Lung (tissue), 12 donors: ENCODE results near the gene MTSS2. TPM values are rescaled to one million over a fixed set of nuclear protein-coding genes. Genes with fewer than 3 reads are reported as not detected.

ENCODE experiments used
- ATAC-seq: fragments of 200-7000 bp; cut with Tn5 transposase; one replicate; pipeline ENCODE4 v1.9.1; 2020; ENCODE audit warnings: moderate number of reproducible peaks; ENCODE audit not compliant: insufficient read depth, low FRiP score
- DNase-seq, 3 donors: peaks; one replicate each; pipeline ENCODE4 v3.0.0-alpha.2; 2013 to 2017
- H3K27ac ChIP-seq, 2 donors: one replicate each; pipeline ENCODE4 v1.5.1; 2013; ENCODE audit warnings: mild to moderate bottlenecking in 2 of 2, moderate library complexity in 2 of 2, control low read depth in 1 of 2, inconsistent platforms in 1 of 2, low read depth in 1 of 2, low read length in 1 of 2
- H3K27me3 ChIP-seq, 3 donors: one replicate each; pipeline ENCODE4 v1.5.1; 2013; ENCODE audit warnings: low read length in 2 of 3; ENCODE audit not compliant: control insufficient read depth in 3 of 3, insufficient read depth in 3 of 3
- H3K36me3 ChIP-seq, 4 donors: one replicate each; pipeline ENCODE4 v1.5.1; 2013; ENCODE audit warnings: low read length in 4 of 4, mild to moderate bottlenecking in 1 of 4, moderate library complexity in 1 of 4; ENCODE audit not compliant: control insufficient read depth in 4 of 4, insufficient read depth in 4 of 4
- H3K4me1 ChIP-seq, 5 donors: one replicate each; pipeline ENCODE4 v1.5.1; 2013; ENCODE audit warnings: low read length in 5 of 5, mild to moderate bottlenecking in 2 of 5, moderate library complexity in 1 of 5; ENCODE audit not compliant: control insufficient read depth in 5 of 5, insufficient read depth in 5 of 5
- H3K4me3 ChIP-seq: one replicate; pipeline ENCODE4 v1.5.1; 2013; ENCODE audit warnings: mild to moderate bottlenecking, control low read depth, moderate library complexity
- H3K9ac ChIP-seq, 2 donors: one replicate each; pipeline ENCODE4 v1.5.1; 2013; ENCODE audit warnings: low read length in 2 of 2, control low read depth in 1 of 2; ENCODE audit not compliant: insufficient read depth in 1 of 2
- H3K9me3 ChIP-seq, 4 donors: one replicate each; pipeline ENCODE4 v1.5.1; 2013; ENCODE audit warnings: low read length in 3 of 4, mild to moderate bottlenecking in 1 of 4, moderate library complexity in 1 of 4; ENCODE audit not compliant: control insufficient read depth in 4 of 4, insufficient read depth in 3 of 4
- CTCF ChIP-seq: IDR thresholded peaks from 2 replicates; pipeline ENCODE4 v1.5.1; 2012; ENCODE audit warnings: mild to moderate bottlenecking; ENCODE audit errors: control extremely low read depth, extremely low read depth
- WGBS, 2 donors: extraction: QIAGEN DNeasy Blood & Tissue Kit; methylation state at CpG; one replicate each; pipeline ENCODE4 v1.1.7; 2013; 5-methylcytosine and 5-hydroxymethylcytosine counted together
- polyA plus RNA-seq, 2 donors: library from polyadenylated mRNA; stranded (reverse); fragments of 200-250 nt; gene quantifications; one replicate each; pipeline ENCODE4 v1.2.1, GENCODE V29; 2013
- total RNA-seq, 2 donors: library from RNA; depleted of rRNA in 1 of 2; stranded (reverse); fragments of >200 nt in 1 of 2; gene quantifications; one replicate each; pipeline ENCODE4 v1.2.1, GENCODE V29; 2014 to 2021
- donor health status: control.
- donor health status: control.
- donor health status: Bipolar disorder and iron deficiency.
- donor health status: healthy.
- donor health status: DM: yes; HTN: yes; CAD: no.

MTSS2 gene
- total and polyA plus RNA-seq, 4 donors = 40.6 to 91.3 (median 73.3) TPM

- Histone ChIP-seq H3K36me3 (no peaks in the 10 kb centered on the region), H3K4me3 (no peak overlapping the region), H3K9ac (no peak overlapping the region), H3K27me3 (no peaks in the 10 kb centered on the region), H3K9me3 (no peaks in the 10 kb centered on the region), H3K27ac (peak overlapping the region; percentile 34 to 37), H3K4me1 (peaks cover 5 to 58% (median 30%) of the 10 kb centered on the region in 5 donors)
- TF ChIP-seq CTCF = no peak
- WGBS, 2 donors = 83 to 84% methylated on average over 3 of the region's 3 CpGs
- ATAC-seq = no peak
- DNase-seq = no peak
These were observed 15.2 kb upstream of the MTSS2 start for GRCh38 chr16:70701036-70701435.

- 42 to 74% methylated on average over 30 of the region's 30 CpGs for WGBS, 2 donors
- DNase-seq = no peak
- no peak overlapping the region for H3K9ac ChIP-seq
- no peak for ATAC-seq
- no peak for TF ChIP-seq CTCF
- H3K27me3 ChIP-seq = no peaks in the 10 kb centered on the region
- peaks cover 7 to 63% (median 35%) of the 10 kb centered on the region in 5 donors for H3K4me1 ChIP-seq
- no peaks in the 10 kb centered on the region for H3K36me3 ChIP-seq
- H3K4me3 ChIP-seq = no peak overlapping the region
- H3K9me3 ChIP-seq = no peaks in the 10 kb centered on the region
- H3K27ac ChIP-seq = peak overlapping the region in 1 of 2 donors; percentile 55
These were observed 14.5 kb upstream of the MTSS2 start for GRCh38 chr16:70700101-70701020.

- Histone ChIP-seq H3K27me3 (no peaks in the 10 kb centered on the region), H3K9me3 (no peaks in the 10 kb centered on the region), H3K36me3 (no peaks in the 10 kb centered on the region), H3K4me1 (peaks cover 7 to 69% (median 37%) of the 10 kb centered on the region in 5 donors), H3K9ac (no peak overlapping the region), H3K4me3 (no peak overlapping the region), H3K27ac (peak overlapping the region in 1 of 2 donors; percentile 6)
- WGBS, 2 donors = 62 to 88% methylated on average over 17 of the region's 17 CpGs
- ATAC-seq = no peak
- no peak for DNase-seq
- TF ChIP-seq CTCF = no peak
These were observed 13.8 kb upstream of the MTSS2 start for GRCh38 chr16:70699696-70700095.
